CD4-positive, alpha-beta T cell treated with Interleukin-1 beta for 1 hour (primary cell): ENCODE results near the gene LRRN1.

Source experiments
- DNase-seq, 2 donors: peaks; one replicate each; pipeline ENCODE4 v3.0.0-alpha.2; 2020 to 2022

Gene LRRN1

DNA sequence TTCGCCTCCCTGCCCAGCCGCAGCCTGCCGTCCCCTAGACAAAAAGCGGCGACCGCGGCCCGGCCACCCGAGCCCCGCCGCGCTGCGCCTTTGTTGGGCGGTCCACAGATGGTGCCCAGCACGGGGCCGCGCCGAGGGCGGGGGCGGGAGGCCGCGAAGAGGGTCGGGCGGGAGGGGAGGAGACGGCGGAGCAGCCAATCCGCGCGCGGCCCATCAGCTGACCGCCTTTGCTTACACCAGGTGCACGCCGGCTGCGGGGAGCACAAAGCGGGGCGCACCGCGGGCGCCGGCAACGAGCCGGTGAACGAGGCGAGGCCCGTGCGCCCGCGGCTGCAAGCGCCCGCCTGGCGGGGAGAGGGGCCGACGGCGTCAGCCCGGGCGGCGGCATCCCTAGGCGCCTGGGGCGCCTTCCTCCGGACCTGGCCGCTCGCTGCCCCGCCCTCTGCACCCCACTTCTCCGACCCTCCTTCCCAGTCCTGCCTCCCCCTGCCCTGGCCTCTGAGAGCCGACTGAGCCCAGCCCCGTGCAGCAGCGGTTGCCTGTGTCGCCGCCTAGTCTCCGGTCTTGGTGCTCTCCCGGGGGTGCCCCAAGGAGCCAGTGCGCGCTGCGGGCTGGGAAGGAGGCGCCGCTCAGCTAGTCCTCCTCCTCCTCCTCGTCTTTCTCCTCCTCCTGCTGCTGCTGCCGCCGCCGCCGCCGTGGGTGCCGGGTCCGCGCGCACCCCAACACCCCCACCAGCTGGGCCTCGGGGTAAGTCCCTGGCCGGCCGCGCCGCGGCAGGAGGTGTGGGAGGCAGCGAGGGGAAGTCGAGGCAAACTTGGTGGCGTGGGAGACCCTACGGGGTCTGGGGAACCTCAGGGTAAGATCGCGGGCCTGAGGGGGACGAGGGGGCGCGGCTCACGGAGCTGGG, at the start of gene LRRN1:
Gene LRRN1, plus strand, starts transcription at position 259 of the 907 bp plus-strand sequence. CDS start 45,211 bp downstream, outside the sequence.
- peak; percentile 32 to 66 for DNase-seq

- no peak for DNase-seq
Observed at GRCh38 chr3:3753416-3753815, 45.8 kb upstream of the LRRN1 start.

DNA sequence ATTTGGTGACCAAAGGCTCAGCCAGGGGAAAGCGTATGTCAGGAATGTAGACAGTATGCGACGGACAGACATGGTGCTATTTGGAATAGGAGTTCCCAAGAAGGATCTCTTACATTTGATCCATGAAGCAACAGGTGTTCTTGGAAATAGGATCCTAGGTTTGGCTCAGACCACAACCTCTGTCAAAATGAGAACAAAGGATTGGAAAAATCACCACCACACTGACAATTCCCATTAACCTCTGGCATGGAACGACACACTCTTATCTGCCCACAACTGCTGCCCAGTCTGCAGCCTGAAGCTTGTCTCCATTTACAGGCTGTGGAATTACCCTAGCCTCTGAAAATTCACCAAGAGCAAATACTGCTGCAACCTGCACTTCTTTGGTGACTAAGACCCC, 33.6 kb upstream of the LRRN1 start:
- no peak for DNase-seq

DNA sequence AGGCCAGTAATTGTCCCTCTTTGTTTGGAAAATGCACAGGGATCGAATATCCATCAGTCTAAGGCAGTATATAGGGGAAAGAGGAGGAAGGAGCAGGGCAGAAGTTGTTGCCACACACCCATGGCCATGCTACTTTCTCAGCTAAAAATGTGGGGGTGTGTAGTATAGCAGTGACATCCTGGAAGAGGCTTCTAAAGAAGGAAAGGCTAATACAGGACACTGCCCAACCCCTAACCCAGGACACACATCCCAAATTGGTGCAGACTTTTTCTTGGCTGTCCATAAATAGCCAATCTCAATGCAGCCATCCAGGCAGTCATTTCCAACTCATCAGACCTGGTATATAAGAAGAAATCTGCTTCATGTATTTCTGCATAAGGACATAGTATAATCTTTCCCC, 33.1 kb upstream of the LRRN1 start:
- DNase-seq, result no peak

DNA sequence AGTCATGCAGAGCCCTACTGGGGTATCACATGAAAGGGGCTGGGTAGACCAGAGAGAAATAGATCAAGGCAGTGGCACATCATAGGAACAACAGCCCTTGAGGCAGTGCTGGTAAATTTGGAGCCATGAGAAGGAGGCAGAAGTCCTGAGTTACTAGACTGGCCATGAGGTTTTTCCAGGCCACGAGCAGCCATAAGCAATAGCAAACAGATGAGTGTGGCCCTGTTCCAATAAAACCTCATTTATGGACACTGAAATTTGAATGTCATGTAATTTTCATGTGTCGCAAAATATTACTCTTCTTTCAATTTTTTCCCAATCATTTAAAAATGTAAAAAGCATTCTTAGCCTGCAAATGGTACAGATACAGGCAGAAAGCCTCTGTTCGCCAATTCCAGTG, 28.1 kb upstream of the LRRN1 start:
- no peak for DNase-seq

DNA sequence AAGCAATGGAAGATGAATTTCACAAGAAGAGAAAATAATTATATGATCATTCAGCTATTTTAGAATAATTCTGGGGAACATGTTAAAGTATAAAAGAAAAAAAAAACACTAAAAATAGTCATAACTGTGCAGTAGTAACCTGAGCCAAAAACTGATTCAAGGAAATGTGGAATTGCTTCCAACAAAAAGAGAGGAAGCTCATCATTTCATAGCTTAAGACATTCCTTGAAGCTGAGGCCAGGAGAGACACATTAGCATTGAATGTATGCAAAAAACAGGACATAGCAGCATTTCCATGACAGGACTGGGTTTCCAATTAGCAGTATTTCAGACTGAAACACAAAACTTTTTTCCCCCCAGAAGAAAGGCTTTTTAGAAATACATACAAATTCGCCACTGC, 27.7 kb upstream of the LRRN1 start:
- no peak for DNase-seq

GRCh38 chr3:3772338-3772737, 26.9 kb upstream of the LRRN1 start:
- DNase-seq, result no peak

DNA sequence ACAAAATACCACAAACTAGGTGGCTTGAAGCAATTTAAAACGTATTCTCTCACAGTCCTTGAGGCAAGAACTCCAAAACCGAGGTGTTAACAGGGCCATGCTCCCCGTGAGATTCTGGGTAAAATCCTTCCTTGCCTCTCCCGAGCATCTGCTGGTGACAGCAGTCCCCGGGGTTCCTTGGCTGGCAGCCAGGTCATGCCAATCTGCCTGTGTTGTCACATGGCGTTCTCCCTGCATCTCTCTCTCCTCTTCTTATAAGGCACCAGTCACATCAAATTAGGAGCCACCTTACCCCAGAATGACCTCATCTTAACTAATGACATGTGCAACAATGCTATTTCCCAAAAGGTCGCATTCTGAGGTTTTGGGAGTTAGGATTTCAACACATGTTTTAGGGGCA, 26.3 kb upstream of the LRRN1 start:
- DNase-seq, result no peak

GRCh38 chr3:3776607-3777006, 22.6 kb upstream of the LRRN1 start:
- DNase-seq, result no peak

- DNase-seq, result no peak
Observed at GRCh38 chr3:3778216-3778615, 21.0 kb upstream of the LRRN1 start.

DNA sequence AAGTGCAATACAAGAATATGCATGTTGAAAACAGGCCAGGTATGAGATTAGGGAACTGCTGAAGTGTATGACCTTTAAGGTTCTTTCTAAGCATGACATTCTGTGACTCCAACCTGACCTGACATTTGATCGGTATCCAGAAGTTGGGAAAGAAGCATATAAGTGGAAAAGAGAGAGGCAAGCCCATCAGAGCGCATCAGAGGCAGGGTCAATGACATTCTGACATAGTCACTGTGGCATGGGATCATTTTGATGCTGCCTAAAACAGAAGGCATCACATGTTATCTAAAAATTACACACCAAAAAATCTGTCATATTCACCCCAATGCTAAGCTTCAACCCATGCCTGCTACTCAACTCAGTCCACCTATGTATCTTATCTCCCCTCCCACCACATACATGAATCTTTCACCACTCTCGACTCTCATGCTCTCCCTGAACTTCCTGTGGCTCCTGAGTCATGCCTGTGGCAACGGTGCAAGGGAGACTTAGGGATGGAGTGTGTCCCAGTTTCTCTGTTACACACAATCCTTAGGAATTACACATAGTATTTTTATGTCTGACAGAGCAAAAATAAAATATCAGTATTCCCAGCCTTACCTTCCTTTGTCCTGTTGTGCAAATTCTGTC, 20.5 kb upstream of the LRRN1 start:
- no peak for DNase-seq

GRCh38 chr3:3782457-3782856, 16.8 kb upstream of the LRRN1 start:
- DNase-seq, result no peak

- no peak for DNase-seq
Observed at GRCh38 chr3:3783210-3783609, 16.0 kb upstream of the LRRN1 start.

- DNase-seq, result no peak
Observed at GRCh38 chr3:3783696-3784095, 15.5 kb upstream of the LRRN1 start.

- no peak for DNase-seq
Observed at GRCh38 chr3:3792391-3792790, 6.8 kb upstream of the LRRN1 start.

- DNase-seq, result peak; percentile 5 to 47
Observed at GRCh38 chr3:3798631-3799113, 559 bp upstream of the LRRN1 start.

GRCh38 chr3:3800080-3800455, 837 bp downstream of the LRRN1 start:
- DNase-seq, result no peak

- no peak for DNase-seq
Observed at GRCh38 chr3:3800685-3801493, 1.7 kb downstream of the LRRN1 start.

DNA sequence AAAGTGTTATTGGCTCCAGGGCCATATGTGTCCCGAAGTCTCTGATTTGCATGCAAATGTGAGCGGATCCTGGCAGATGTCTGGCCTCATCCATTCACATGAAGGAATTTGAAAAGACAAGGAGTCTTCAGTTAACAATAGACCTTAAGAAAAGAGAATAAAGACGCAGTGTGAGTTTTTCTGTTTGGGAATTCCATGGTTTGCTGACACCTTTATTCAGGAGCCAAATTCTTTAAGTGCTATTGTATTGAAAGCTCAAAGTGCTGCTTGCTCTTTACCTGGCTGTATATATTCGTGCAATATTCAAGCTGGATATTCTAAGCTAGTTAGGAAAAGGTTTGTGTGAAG, 2.2 kb downstream of the LRRN1 start:
- DNase-seq, result no peak

DNA sequence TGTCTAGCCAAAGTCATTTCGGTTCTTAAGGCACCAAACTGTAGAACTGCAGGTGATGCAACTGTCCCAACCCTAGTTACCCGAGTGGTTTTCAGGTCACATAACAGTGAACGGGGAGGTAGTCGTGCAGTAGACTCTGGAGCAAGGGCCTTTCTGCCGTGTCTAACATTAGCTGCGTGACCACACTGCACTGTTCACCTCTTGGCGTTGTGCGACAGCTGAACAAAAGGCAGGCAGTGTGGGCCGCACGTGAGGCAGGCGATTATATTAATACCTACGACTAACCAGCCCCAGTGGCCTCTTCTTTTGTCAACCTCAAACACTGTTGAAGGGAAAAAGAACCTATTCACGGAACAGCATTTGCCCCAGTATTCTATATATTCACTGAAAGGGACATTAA, 2.8 kb downstream of the LRRN1 start:
- no peak for DNase-seq

GRCh38 chr3:3804560-3804959, 5.3 kb downstream of the LRRN1 start:
- no peak for DNase-seq

DNA sequence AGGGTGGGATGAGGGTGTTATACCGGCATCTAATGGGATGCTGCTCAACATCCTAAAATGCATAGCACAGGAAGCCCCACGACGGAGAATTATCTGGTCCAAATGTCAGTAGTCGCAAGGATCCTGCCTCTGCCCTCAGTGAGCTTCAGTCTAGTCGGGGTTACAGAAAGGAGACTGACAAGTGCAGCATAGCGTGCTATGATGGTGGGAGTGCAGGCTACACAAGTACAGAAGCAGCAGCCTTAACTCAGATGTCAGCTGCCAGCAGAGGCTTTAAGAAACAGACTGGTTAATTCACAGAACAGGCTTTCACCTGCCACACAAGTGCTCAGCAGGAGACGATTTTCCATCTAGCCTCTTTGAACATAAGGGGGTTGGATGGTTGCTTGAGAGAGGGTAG, 6.9 kb downstream of the LRRN1 start:
- DNase-seq, result no peak

DNA sequence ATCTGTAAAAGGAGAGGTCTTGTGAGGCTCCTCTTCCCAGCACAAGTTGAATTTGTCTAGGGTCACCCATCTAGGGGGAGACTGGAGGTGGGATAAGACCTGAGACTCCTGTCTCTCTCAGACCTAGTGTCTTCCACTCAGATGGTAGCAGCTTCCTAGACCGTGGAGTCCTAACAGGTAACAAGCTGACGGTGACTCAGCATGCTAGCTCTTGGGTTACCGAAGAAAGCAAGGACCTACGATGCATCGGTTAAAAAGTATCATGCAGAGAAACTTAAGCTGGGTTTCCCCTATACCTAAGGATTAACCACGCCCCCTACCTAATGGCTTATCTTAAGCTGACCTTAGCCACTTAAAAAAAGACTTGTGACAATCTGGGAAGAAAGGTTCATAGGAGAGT, 7.6 kb downstream of the LRRN1 start:
- no peak for DNase-seq

DNA sequence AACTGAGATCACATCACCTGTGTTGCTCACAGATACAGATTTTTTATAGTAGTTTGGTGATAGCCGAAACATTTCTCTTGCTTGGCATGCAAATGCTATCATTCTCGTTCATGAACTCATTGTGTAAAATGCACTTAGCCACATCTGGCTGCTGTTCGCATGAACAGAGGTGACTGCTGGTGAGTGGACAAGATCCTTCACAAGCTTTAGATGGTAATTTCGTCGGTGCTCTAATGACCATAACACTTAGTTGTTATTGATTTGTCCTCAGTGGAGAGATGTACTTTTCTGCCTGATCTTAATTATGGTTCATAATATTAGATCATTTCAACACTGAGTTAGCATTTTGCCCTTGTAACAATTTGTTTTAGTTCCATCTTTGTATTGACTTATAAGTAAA, 13.8 kb downstream of the LRRN1 start:
- no peak for DNase-seq
